HCT116 (cell line): Measurements from ENCODE around the gene SMIM41. TPM values are rescaled to one million over a fixed set of nuclear protein-coding genes. Genes with fewer than 3 reads are reported as not detected.

ENCODE experiments used
- ATAC-seq: fragments of 200-7000 bp; cut with Tn5 transposase; 2 replicates; pipeline ENCODE4 v1.9.1; 2020; ENCODE audit warnings: mild to moderate bottlenecking, moderate library complexity
- BruUV-seq: library from RNA; stranded (reverse); fragments of 400-500 nt; replicated peaks from 2 replicates; lab custom pipeline; 2021; lab: Mats Ljungman, UMichigan
- CTCF ChIA-PET: fragments of 300-600 bp; sonication (Branson Sonifier 250); formaldehyde crosslinking; loops from one replicate; lab custom pipeline; 2021; ENCODE audit warnings: antibody characterized with exemption; lab: Charles Lee
- POLR2A ChIA-PET: fragments of 300-600, 350-600 bp; sonication (Branson Sonifier 250); formaldehyde crosslinking; loops from one replicate; lab custom pipeline; 2021; ENCODE audit warnings: antibody characterized with exemption; lab: Charles Lee
- RAD21 ChIA-PET, 2 experiments: fragments of 300-600 bp; sonication (Branson Sonifier 250); formaldehyde crosslinking; loops; one replicate each; lab custom pipeline; 2023; ENCODE audit warnings: low total read pairs in 2 of 2; ENCODE audit not compliant: uncharacterized antibody in 2 of 2, unreplicated experiment in 2 of 2, low non-redundant PET in 1 of 2; lab: Charles Lee
- DNase-seq: peaks from one replicate; pipeline ENCODE4 v3.0.0-alpha.2; 2010; ENCODE audit warnings: low read depth, low spot score
- H2AFZ ChIP-seq: fragments of 200-600 bp; shearing (Covaris generic), sonication (generic); 2 replicates; pipeline ENCODE4 v1.6.1; 2017; ENCODE audit warnings: low read depth, mixed run types, mixed read lengths, antibody characterized with exemption, low read length; ENCODE audit not compliant: poor library complexity, severe bottlenecking
- H3K27ac ChIP-seq: 2 replicates; pipeline ENCODE4 v1.5.1; 2012; ENCODE audit warnings: low read depth, low read length
- H3K27me3 ChIP-seq: fragments of 200-600 bp; sonication (generic); 2 replicates; pipeline ENCODE4 v1.6.1; 2016; ENCODE audit warnings: mixed run types, low read length, mixed read lengths; ENCODE audit not compliant: insufficient read depth
- H3K36me3 ChIP-seq, 2 experiments: fragments of 200-500 bp in 1 of 2; fragments of 200-600 bp in 1 of 2; sonication (Bioruptor generic) in 1 of 2; sonication (generic) in 1 of 2; 2 replicates each; pipeline versions ENCODE4 v1.5.1 to v1.6.1; 2014 to 2016; ENCODE audit warnings: low read length in 2 of 2, inconsistent platforms in 1 of 2, mixed read lengths in 1 of 2, mixed run types in 1 of 2; ENCODE audit not compliant: insufficient read depth in 2 of 2, control insufficient read depth in 1 of 2
- H3K4me1 ChIP-seq, 2 experiments: fragments of 200-600 bp in 1 of 2; sonication (generic) in 1 of 2; 2 replicates each; pipeline versions ENCODE4 v1.5.1 to v1.6.1; 2012 to 2017; ENCODE audit warnings: low read length in 2 of 2, inconsistent platforms in 1 of 2, mild to moderate bottlenecking in 1 of 2, mixed read lengths in 1 of 2, mixed run types in 1 of 2, moderate library complexity in 1 of 2; ENCODE audit not compliant: insufficient read depth in 2 of 2, control insufficient read depth in 1 of 2
- H3K4me2 ChIP-seq: fragments of 200-600 bp; sonication (generic); 2 replicates; pipeline ENCODE4 v1.6.1; 2017; ENCODE audit warnings: mixed run types, low read length, mixed read lengths
- H3K4me3 ChIP-seq, 2 experiments: fragments of 200-600 bp in 1 of 2; sonication (generic) in 1 of 2; replicated peaks in 1 of 2; 2 replicates each; pipeline ENCODE4 v1.5.1; 2011 to 2016; ENCODE audit warnings: low read length in 2 of 2, control low read depth in 1 of 2, low read depth in 1 of 2, mild to moderate bottlenecking in 1 of 2, mixed read lengths in 1 of 2, mixed run types in 1 of 2
- H3K79me2 ChIP-seq: fragments of 200-600 bp; sonication (generic); 2 replicates; pipeline ENCODE4 v1.6.1; 2017; ENCODE audit warnings: mild to moderate bottlenecking, mixed run types, low read length, moderate library complexity, mixed read lengths; ENCODE audit not compliant: insufficient read depth
- H3K9ac ChIP-seq: fragments of 200-600 bp; sonication (generic); 2 replicates; pipeline ENCODE4 v1.6.1; 2016; ENCODE audit warnings: low read length, mixed read lengths
- H3K9me2 ChIP-seq: fragments of 200-600 bp; sonication (generic), shearing (Covaris generic); 2 replicates; pipeline ENCODE4 v1.6.1; 2017; ENCODE audit warnings: mixed run types, mild to moderate bottlenecking, moderate library complexity; ENCODE audit not compliant: insufficient read depth
- H3K9me3 ChIP-seq, 2 experiments: fragments of 200-500 bp in 1 of 2; fragments of 200-600 bp in 1 of 2; sonication (Bioruptor generic) in 1 of 2; sonication (generic) in 1 of 2; 2 replicates each; pipeline ENCODE4 v1.6.1; 2014 to 2017; ENCODE audit warnings: low read length in 2 of 2, mixed read lengths in 2 of 2, inconsistent platforms in 1 of 2, low read depth in 1 of 2, mild to moderate bottlenecking in 1 of 2, mixed run types in 1 of 2, moderate library complexity in 1 of 2; ENCODE audit not compliant: control insufficient read depth in 1 of 2, insufficient read depth in 1 of 2
- H4K20me1 ChIP-seq: fragments of 200-600 bp; sonication (generic), shearing (Covaris generic); 2 replicates; pipeline ENCODE4 v1.6.1; 2017; ENCODE audit warnings: mixed run types, mild to moderate bottlenecking, moderate library complexity; ENCODE audit not compliant: insufficient read depth
- CBX3 ChIP-seq: IDR thresholded peaks from 2 replicates; pipeline ENCODE4 v1.6.1; 2012; ENCODE audit warnings: low read depth
- CEBPB ChIP-seq: IDR thresholded peaks from 2 replicates; pipeline ENCODE4 v1.6.1; 2012; ENCODE audit warnings: low read depth
- EGR1 ChIP-seq: IDR thresholded peaks from 2 replicates; pipeline ENCODE4 v1.6.1; 2012; ENCODE audit warnings: low read depth
- ELF1 ChIP-seq: IDR thresholded peaks from 2 replicates; pipeline ENCODE4 v1.6.1; 2012; ENCODE audit warnings: low read depth, borderline replicate concordance
- EZH2 ChIP-seq: fragments of 200-600 bp; sonication (generic); IDR thresholded peaks from 2 replicates; pipeline ENCODE4 v1.6.1; 2017; ENCODE audit warnings: antibody characterized with exemption, mixed run types
- EZH2phosphoT487 ChIP-seq: fragments of 200-600 bp; IDR thresholded peaks from 2 replicates; pipeline ENCODE4 v1.6.1; 2018; ENCODE audit warnings: antibody characterized with exemption, borderline replicate concordance
- FOSL1 ChIP-seq: IDR thresholded peaks from 2 replicates; pipeline ENCODE4 v1.6.1; 2012; ENCODE audit warnings: low read depth
- JUND ChIP-seq: IDR thresholded peaks from 2 replicates; pipeline ENCODE4 v1.6.1; 2012
- POLR2A ChIP-seq: IDR thresholded peaks from 2 replicates; pipeline ENCODE4 v1.7.0; 2011; ENCODE audit warnings: borderline replicate concordance; ENCODE audit not compliant: insufficient read depth, insufficient read length; ENCODE audit errors: extremely low read depth
- POLR2AphosphoS5 ChIP-seq: IDR thresholded peaks from 2 replicates; pipeline ENCODE4 v1.6.1; 2011; ENCODE audit warnings: mild to moderate bottlenecking, low read depth, low read length, moderate library complexity
- SIN3A ChIP-seq: IDR thresholded peaks from 2 replicates; pipeline ENCODE4 v1.6.1; 2012; ENCODE audit warnings: low read depth
- SP1 ChIP-seq: IDR thresholded peaks from 2 replicates; pipeline ENCODE4 v1.6.1; 2012; ENCODE audit warnings: low read depth
- SRF ChIP-seq: IDR thresholded peaks from 2 replicates; pipeline ENCODE4 v1.6.1; 2012; ENCODE audit warnings: low read depth
- YY1 ChIP-seq: IDR thresholded peaks from 2 replicates; pipeline ENCODE4 v1.6.1; 2011; ENCODE audit warnings: low read length, low read depth, moderate library complexity, mild to moderate bottlenecking; ENCODE audit not compliant: insufficient replicate concordance; ENCODE audit errors: extremely low read depth
- ZFX ChIP-seq: fragments of 450-650 bp; IDR thresholded peaks from 2 replicates; pipeline ENCODE4 v1.6.1; 2017
- intact Hi-C: fragments of 100-400 bp; cut with micrococcal nuclease; formaldehyde crosslinking; loops from 2 replicates; pipeline ENCODE4 v1.10.0; 2022
- total RNA-seq: library from RNA; stranded (reverse); gene quantifications from one replicate; pipeline ENCODE4 v1.2.1, GENCODE V29; 2021; ENCODE audit not compliant: unreplicated experiment
- TF ChIP-seq, protein P1 (sequence below), 3 experiments: fragments of 200-600 bp in 1 of 3; sonication (generic) in 1 of 3; IDR thresholded peaks in 2 of 3; conservative IDR thresholded peaks in 1 of 3; 2 replicates each; pipeline ENCODE4 v1.5.1; 2012 to 2017; ENCODE audit warnings: low read depth in 2 of 3, low read length in 2 of 3, antibody characterized with exemption in 1 of 3, borderline replicate concordance in 1 of 3, control low read depth in 1 of 3, mild to moderate bottlenecking in 1 of 3, mixed read lengths in 1 of 3, mixed run types in 1 of 3, moderate library complexity in 1 of 3; ENCODE audit not compliant: insufficient read depth in 1 of 3
- TF ChIP-seq, protein P2 (sequence below): IDR thresholded peaks from 2 replicates; pipeline ENCODE4 v1.6.1; 2011; ENCODE audit warnings: mild to moderate bottlenecking, low read length, moderate library complexity; ENCODE audit not compliant: insufficient replicate concordance; ENCODE audit errors: extremely low read depth
- TF ChIP-seq, protein P3 (sequence below): IDR thresholded peaks from 2 replicates; pipeline ENCODE4 v1.6.1; 2012
- TF ChIP-seq, protein P4 (sequence below): IDR thresholded peaks from 2 replicates; pipeline ENCODE4 v1.6.1; 2012; ENCODE audit warnings: low read depth
- TF ChIP-seq, protein P5 (sequence below): IDR thresholded peaks from 2 replicates; pipeline ENCODE4 v1.6.1; 2012

The SMIM41 gene
- total RNA-seq, 1 experiment from 2014 or later: not detected

DNA sequence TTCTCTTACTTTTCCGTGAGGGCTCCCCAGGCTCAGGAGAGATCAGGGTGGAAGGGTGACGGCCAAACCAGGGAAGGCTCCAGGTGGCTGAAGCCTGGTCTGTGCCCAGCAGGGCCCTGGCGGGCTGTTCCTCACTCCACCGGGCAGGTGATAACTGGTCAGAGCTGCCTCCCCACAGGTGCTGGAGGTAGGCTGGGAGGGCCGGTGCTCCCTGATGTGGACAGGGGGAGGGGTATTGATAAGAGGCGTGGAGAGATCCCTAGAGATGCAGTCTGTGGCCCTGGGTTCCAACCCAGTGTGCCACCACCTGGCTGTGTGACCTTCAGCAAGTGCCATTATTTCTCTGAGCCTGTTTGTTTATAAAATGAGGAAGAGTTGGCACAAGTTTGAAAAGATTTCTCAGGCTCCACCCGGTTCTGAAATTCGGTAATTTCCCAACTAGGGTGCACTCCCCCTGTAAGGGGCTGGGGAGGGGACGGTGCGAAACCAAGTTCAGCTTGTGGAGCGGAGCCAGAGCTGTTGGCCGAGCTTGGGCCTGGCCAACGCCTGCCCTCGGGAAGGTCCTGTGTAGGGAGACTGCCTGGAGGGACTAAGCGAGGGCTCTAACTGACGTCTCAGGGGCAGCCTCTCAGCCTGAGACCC, 29.3 kb upstream of the SMIM41 start:
- ChIA-PET RAD21 (no interaction called here), POLR2A (interaction anchor here (0.5 to 2.3 kb wide), 8 partner anchors 9 to 1460 kb away, joined by 3 to 40 read pairs (median 9); no protein-coding TSS in a partner anchor), CTCF (interaction anchor here (0.8 to 2.7 kb wide), 4 partner anchors 16 to 25 kb away, joined by 4 to 25 read pairs (median 8); no protein-coding TSS in a partner anchor)
- DNase-seq: no peak
- Histone ChIP-seq H3K27me3 (no peaks in the 10 kb centered on the region), H2AFZ (no peak overlapping the region), H3K4me1 (peaks cover 22 to 55% of the 10 kb centered on the region in 2 experiments), H4K20me1 (no peaks in the 10 kb centered on the region), H3K4me3 (peak overlapping the region; percentile 50 to 86), H3K27ac (peak overlapping the region; percentile 92), H3K9me3 (no peaks in the 10 kb centered on the region), H3K4me2 (peak overlapping the region; percentile 99), H3K36me3 (no peaks in the 10 kb centered on the region), H3K9ac (peak overlapping the region; percentile 85), H3K79me2 (peaks cover 31% of the 10 kb centered on the region; the same call in 1 of the 2 replicates), H3K9me2 (no peaks in the 10 kb centered on the region)
- TF ChIP-seq, protein P1, sequence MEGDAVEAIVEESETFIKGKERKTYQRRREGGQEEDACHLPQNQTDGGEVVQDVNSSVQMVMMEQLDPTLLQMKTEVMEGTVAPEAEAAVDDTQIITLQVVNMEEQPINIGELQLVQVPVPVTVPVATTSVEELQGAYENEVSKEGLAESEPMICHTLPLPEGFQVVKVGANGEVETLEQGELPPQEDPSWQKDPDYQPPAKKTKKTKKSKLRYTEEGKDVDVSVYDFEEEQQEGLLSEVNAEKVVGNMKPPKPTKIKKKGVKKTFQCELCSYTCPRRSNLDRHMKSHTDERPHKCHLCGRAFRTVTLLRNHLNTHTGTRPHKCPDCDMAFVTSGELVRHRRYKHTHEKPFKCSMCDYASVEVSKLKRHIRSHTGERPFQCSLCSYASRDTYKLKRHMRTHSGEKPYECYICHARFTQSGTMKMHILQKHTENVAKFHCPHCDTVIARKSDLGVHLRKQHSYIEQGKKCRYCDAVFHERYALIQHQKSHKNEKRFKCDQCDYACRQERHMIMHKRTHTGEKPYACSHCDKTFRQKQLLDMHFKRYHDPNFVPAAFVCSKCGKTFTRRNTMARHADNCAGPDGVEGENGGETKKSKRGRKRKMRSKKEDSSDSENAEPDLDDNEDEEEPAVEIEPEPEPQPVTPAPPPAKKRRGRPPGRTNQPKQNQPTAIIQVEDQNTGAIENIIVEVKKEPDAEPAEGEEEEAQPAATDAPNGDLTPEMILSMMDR (IDR thresholded peaks at IDR 0.05 in 2 of 3, conservative IDR thresholded peaks at IDR 0.05 in 1 of 3; ENCODE audit: borderline replicate concordance in 1 of 3, insufficient read depth in 1 of 3, low read depth in 2 of 3, low read length in 2 of 3): no peak
- TF ChIP-seq CEBPB (no peak), POLR2AphosphoS5 (no peak), JUND (no peak), YY1 (no peak), CBX3 (no peak), ZFX (no peak), SIN3A (no peak), FOSL1 (no peak), ELF1 (no peak), POLR2A (no peak), SRF (no peak), EZH2phosphoT487 (no peak), EZH2 (no peak), SP1 (no peak), EGR1 (no peak)
- TF ChIP-seq, protein P2, sequence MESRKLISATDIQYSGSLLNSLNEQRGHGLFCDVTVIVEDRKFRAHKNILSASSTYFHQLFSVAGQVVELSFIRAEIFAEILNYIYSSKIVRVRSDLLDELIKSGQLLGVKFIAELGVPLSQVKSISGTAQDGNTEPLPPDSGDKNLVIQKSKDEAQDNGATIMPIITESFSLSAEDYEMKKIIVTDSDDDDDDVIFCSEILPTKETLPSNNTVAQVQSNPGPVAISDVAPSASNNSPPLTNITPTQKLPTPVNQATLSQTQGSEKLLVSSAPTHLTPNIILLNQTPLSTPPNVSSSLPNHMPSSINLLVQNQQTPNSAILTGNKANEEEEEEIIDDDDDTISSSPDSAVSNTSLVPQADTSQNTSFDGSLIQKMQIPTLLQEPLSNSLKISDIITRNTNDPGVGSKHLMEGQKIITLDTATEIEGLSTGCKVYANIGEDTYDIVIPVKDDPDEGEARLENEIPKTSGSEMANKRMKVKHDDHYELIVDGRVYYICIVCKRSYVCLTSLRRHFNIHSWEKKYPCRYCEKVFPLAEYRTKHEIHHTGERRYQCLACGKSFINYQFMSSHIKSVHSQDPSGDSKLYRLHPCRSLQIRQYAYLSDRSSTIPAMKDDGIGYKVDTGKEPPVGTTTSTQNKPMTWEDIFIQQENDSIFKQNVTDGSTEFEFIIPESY: no peak
- TF ChIP-seq, protein P3, sequence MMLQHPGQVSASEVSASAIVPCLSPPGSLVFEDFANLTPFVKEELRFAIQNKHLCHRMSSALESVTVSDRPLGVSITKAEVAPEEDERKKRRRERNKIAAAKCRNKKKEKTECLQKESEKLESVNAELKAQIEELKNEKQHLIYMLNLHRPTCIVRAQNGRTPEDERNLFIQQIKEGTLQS: no peak
- TF ChIP-seq, protein P4, sequence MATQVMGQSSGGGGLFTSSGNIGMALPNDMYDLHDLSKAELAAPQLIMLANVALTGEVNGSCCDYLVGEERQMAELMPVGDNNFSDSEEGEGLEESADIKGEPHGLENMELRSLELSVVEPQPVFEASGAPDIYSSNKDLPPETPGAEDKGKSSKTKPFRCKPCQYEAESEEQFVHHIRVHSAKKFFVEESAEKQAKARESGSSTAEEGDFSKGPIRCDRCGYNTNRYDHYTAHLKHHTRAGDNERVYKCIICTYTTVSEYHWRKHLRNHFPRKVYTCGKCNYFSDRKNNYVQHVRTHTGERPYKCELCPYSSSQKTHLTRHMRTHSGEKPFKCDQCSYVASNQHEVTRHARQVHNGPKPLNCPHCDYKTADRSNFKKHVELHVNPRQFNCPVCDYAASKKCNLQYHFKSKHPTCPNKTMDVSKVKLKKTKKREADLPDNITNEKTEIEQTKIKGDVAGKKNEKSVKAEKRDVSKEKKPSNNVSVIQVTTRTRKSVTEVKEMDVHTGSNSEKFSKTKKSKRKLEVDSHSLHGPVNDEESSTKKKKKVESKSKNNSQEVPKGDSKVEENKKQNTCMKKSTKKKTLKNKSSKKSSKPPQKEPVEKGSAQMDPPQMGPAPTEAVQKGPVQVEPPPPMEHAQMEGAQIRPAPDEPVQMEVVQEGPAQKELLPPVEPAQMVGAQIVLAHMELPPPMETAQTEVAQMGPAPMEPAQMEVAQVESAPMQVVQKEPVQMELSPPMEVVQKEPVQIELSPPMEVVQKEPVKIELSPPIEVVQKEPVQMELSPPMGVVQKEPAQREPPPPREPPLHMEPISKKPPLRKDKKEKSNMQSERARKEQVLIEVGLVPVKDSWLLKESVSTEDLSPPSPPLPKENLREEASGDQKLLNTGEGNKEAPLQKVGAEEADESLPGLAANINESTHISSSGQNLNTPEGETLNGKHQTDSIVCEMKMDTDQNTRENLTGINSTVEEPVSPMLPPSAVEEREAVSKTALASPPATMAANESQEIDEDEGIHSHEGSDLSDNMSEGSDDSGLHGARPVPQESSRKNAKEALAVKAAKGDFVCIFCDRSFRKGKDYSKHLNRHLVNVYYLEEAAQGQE: no peak
- TF ChIP-seq, protein P5, sequence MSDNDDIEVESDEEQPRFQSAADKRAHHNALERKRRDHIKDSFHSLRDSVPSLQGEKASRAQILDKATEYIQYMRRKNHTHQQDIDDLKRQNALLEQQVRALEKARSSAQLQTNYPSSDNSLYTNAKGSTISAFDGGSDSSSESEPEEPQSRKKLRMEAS: no peak
- ATAC-seq: no peak
- BruUV-seq: TSS peak; percentile 91
- intact Hi-C loops: loop anchor here (1.0 kb wide), 1 partner anchor 19 kb away; the partner anchor contains the start of gene ATG101
